Natural killer cell treated with Interleukin-12 subunit alpha and Interleukin-12 subunit beta and Interleukin-15 and Interleukin-18, amount 100 ng/mL, for 72 hours (primary cell): Measurements from ENCODE around the gene CARD16. TPM values are rescaled to one million over a fixed set of nuclear protein-coding genes. Genes with fewer than 3 reads are reported as not detected.

Experiments used
- ATAC-seq, 2 donors: fragments of 150-1000 bp; cut with Tn5 transposase in 1 of 2; sonication (Bioruptor Pico), chemical (Tn5 transposase) in 1 of 2; 2 replicates each; pipeline ENCODE4 v1.10.0; 2021
- DNase-seq: peaks from one replicate; pipeline ENCODE4 v3.0.0; 2022; ENCODE audit warnings: low spot score
- H3K27ac Mint-ChIP-seq, 2 donors: 1 replicate in 1 of 2; 2 replicates in 1 of 2; pipeline ENCODE4 v1.8.0; 2022; ENCODE audit warnings: mixed read lengths in 2 of 2, mild to moderate bottlenecking in 1 of 2, moderate library complexity in 1 of 2
- H3K27me3 Mint-ChIP-seq, 2 donors: 1 replicate in 1 of 2; 2 replicates in 1 of 2; pipeline ENCODE4 v1.8.0; 2022; ENCODE audit warnings: mixed read lengths in 2 of 2
- H3K36me3 Mint-ChIP-seq: one replicate; pipeline ENCODE4 v1.8.0; 2022; ENCODE audit warnings: mixed read lengths
- H3K4me1 Mint-ChIP-seq, 2 donors: 1 replicate in 1 of 2; 2 replicates in 1 of 2; pipeline ENCODE4 v1.8.0; 2022; ENCODE audit warnings: low read depth in 2 of 2, mixed read lengths in 2 of 2, mild to moderate bottlenecking in 1 of 2
- H3K4me3 Mint-ChIP-seq: one replicate; pipeline ENCODE4 v1.8.0; 2022; ENCODE audit warnings: mixed read lengths
- H3K9me3 Mint-ChIP-seq: 2 replicates; pipeline ENCODE4 v1.8.0; 2022; ENCODE audit warnings: mixed read lengths
- total RNA-seq, 2 donors: library from RNA; stranded (reverse); gene quantifications; one replicate each; pipeline ENCODE4 v1.2.3, GENCODE V29; 2022

CARD16 gene
- total RNA-seq, 2 donors from 2014 or later = 17.1 to 58.3 TPM

DNA sequence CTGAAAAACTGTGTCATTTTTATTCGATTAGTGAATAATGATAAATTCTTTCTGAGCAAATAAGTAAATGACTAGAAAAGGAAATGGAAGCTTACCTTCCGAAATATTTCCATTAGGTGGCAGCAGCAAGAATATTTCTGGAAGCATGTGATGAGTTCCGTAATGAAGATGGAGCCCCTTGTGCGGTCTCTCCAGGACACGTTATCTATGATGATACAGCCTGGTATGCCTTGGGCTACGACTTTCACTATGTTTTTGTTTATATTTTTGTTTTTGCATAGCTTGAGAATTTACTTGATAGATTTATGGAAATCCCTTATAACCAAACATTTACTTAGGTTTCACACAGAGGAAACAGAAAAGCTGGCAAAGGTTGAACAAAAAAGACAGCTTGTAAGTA is 47.8 kb downstream of the CARD16 start:
- Mint-ChIP-seq H3K9me3 (no peaks in the 10 kb centered on the region), H3K4me3 (no peak overlapping the region), H3K27ac (no peak overlapping the region), H3K4me1 (peaks cover 6 to 8% of the 10 kb centered on the region in 2 donors), H3K36me3 (no peaks in the 10 kb centered on the region), H3K27me3 (no peaks in the 10 kb centered on the region)
- DNase-seq = no peak
- ATAC-seq = no peak

DNA sequence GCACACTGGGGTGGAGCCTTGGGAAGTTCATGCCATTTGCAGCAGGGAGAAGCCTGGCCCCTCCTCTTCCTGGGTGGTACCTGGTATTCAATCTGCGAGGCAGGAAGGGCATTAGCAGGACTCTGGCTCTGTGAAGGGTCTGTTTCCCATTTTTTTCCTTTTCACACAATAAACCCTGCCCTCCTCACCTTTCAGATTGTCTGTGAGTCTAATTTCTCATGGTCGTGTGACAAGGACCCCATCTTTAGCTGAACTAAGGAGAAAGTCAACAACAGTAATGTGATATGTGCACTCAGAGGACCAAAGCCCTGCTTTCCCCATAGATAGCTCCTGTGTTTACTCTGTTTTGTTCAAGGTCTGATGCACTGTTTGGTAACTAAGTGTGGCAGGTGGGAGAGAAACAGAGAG is 50.1 kb downstream of the CARD16 start:
- ATAC-seq = no peak
- Mint-ChIP-seq H3K4me1 (no peaks in the 10 kb centered on the region), H3K9me3 (no peaks in the 10 kb centered on the region), H3K27me3 (peaks cover 0 to 2% of the 10 kb centered on the region in 2 donors), H3K36me3 (no peaks in the 10 kb centered on the region), H3K27ac (no peak overlapping the region), H3K4me3 (no peak overlapping the region)
- no peak for DNase-seq

DNA sequence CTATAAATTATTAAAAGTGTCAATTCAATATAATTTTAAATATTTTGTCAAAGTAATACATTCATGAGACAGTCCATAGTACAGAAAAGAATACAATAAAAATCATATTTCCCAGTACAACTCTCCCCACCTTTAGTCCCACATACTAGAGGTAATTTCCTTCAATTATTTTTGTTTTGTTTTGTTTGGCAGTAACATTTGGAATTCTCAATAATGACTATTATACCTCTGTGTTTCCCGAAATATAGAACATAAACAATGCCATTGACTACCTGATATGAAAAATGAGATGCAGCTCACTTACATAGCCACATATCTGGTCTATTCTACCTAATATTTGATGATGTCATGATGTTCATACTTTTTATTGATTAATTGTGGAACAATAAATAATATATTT is 52.4 kb downstream of the CARD16 start:
- H3K9me3 Mint-ChIP-seq = no peaks in the 10 kb centered on the region
- peaks cover 0 to 2% of the 10 kb centered on the region in 2 donors for H3K27me3 Mint-ChIP-seq
- DNase-seq = no peak
- H3K27ac Mint-ChIP-seq = no peak overlapping the region
- H3K36me3 Mint-ChIP-seq = peaks cover 7% of the 10 kb centered on the region
- no peak for ATAC-seq
- H3K4me3 Mint-ChIP-seq = no peak overlapping the region
- H3K4me1 Mint-ChIP-seq = no peaks in the 10 kb centered on the region

DNA sequence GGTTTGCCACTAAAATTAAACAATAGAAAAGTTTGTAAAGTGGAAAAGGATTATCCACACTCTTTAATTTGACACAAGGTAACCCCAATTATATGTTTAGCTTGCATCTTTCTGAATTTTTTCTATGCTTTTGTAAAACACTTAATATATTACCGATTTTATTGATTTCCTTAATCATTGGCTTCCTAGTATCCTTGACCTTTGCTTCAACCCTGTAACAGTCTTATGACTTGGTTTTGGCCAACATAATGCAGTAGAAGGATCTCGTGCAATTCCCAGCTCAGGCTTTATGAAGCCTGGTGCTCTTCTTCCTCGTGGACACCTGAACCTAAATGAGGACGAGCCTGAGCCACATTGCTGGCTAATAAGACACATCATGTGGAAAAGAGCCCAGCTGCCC is 53.1 kb downstream of the CARD16 start:
- Mint-ChIP-seq H3K9me3 (no peaks in the 10 kb centered on the region), H3K4me3 (no peak overlapping the region), H3K36me3 (peaks cover 12% of the 10 kb centered on the region), H3K27ac (no peak overlapping the region), H3K27me3 (peaks cover 0 to 2% of the 10 kb centered on the region in 2 donors), H3K4me1 (no peaks in the 10 kb centered on the region)
- DNase-seq (no peak), ATAC-seq (no peak)

Other genes starting within 250 kb of the CARD16 start
- not detected for gene CASP12, start 146.9 kb downstream of the CARD16 start, total RNA-seq
- 100 to 1,000 TPM; 118 to 211 TPM for gene CASP4, start 76.8 kb downstream of the CARD16 start, total RNA-seq
- gene CASP5, start 22.2 kb downstream of the CARD16 start, total RNA-seq = under 1 TPM in 1 of 2 donors, not detected in 1; 0.33 TPM
- gene CASP1, start 10.2 kb downstream of the CARD16 start, total RNA-seq = 10 to 100 TPM; 43.8 to 84.8 TPM
- gene CARD18, start 94.4 kb upstream of the CARD16 start, total RNA-seq = not detected